Tibial artery (tissue), 4 donors: Measurements from ENCODE around the gene FPR1.
A peak's percentile ranks its signal among the peaks of the same experiment; 100 is the strongest.

Experiments used
- DNase-seq, 2 donors: peaks; one replicate each; pipeline ENCODE4 v3.0.0-alpha.2; 2019
- H3K27ac ChIP-seq, 2 donors: fragments of 200-600 bp; sonication (generic) in 1 of 2; 1 replicate in 1 of 2; 2 replicates in 1 of 2; pipeline ENCODE4 v1.5.1; 2018 to 2019; ENCODE audit warnings: mild to moderate bottlenecking in 1 of 2
- H3K27me3 ChIP-seq, 2 donors: fragments of 200-600 bp; sonication (generic) in 1 of 2; one replicate each; pipeline versions ENCODE4 v1.5.1 to v1.6.0; 2016 to 2019
- H3K36me3 ChIP-seq, 3 donors: fragments of 200-600 bp; sonication (generic) in 2 of 3; one replicate each; pipeline ENCODE4 v1.5.1; 2016 to 2019; ENCODE audit warnings: mild to moderate bottlenecking in 2 of 3
- H3K4me1 ChIP-seq, 4 donors: fragments of 200-600 bp; sonication (generic) in 2 of 4; 1 replicate in 3 of 4; 2 replicates in 1 of 4; pipeline ENCODE4 v1.5.1; 2016 to 2019
- H3K4me3 ChIP-seq, 2 donors: fragments of 200-600 bp; sonication (generic) in 1 of 2; 1 replicate in 1 of 2; 2 replicates in 1 of 2; pipeline ENCODE4 v1.5.1; 2018 to 2019; ENCODE audit warnings: mild to moderate bottlenecking in 2 of 2
- H3K9me3 ChIP-seq, 3 donors: fragments of 200-600 bp; sonication (generic) in 1 of 3; one replicate each; pipeline ENCODE4 v1.5.1; 2016 to 2019
- intact Hi-C: fragments of 100-400 bp; cut with DNase I; formaldehyde crosslinking; loops from one replicate; pipeline ENCODE4 v1.15.0; 2023; ENCODE audit warnings: low total_unique reads
- TF ChIP-seq, protein P1 (sequence below), 2 experiments: fragments of 200-600 bp in 1 of 2; fragments of 450-650 bp in 1 of 2; IDR thresholded peaks; one replicate each; pipeline ENCODE4 v1.5.1; 2017 to 2019; ENCODE audit warnings: antibody characterized with exemption in 2 of 2, mild to moderate bottlenecking in 1 of 2, moderate library complexity in 1 of 2

The FPR1 gene

DNA sequence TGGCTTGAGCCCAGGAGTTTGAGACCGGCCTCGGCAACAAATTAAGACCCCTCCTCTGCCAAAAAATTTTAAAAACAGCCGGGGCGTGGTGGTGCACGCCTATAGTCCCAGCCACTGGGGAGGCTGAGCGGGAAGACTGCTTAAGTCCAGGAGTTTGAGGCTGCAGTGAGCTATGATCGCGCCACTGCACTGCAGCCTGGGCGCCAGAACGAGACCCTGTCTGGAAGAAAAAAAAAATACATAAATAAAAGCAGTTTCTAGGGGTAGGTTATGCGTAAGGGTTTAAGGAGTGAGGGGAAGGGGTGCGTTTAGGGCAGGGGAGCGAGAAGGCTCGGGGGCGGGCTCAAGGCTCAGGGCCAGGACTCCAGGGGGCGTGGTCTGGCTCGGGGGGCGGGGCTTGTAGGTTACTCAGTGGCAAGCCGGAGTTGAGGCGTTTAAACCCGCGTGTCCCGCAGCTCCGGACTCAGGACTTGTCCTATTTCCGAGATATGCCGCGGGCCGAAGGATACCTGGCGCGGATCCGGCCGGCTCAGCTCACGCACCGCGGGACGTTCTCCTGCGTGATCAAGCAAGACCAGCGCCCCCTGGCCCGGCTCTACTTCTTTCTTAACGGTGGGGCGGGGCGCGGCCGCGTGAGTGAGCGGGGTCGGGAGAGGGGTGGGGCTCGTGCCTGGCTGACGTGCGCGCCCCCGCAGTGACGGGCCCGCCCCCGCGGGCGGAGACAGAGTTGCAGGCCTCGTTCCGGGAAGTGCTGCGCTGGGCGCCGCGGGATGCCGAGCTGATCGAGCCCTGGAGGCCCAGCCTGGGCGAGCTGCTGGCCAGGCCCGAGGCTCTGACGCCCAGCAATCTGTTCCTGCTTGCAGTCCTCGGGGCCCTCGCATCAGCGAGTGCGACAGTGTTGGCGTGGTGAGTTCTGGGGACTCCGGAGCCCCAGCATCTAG is 47.8 kb downstream of the FPR1 start:
- intact Hi-C loops = no loop called here
- peaks cover 0 to 37% (median 26%) of the 10 kb centered on the region in 4 donors for H3K4me1 ChIP-seq
- H3K27me3 ChIP-seq = no peaks in the 10 kb centered on the region
- peak overlapping the region; percentile 92 to 97 for H3K27ac ChIP-seq
- TF ChIP-seq, protein P1, sequence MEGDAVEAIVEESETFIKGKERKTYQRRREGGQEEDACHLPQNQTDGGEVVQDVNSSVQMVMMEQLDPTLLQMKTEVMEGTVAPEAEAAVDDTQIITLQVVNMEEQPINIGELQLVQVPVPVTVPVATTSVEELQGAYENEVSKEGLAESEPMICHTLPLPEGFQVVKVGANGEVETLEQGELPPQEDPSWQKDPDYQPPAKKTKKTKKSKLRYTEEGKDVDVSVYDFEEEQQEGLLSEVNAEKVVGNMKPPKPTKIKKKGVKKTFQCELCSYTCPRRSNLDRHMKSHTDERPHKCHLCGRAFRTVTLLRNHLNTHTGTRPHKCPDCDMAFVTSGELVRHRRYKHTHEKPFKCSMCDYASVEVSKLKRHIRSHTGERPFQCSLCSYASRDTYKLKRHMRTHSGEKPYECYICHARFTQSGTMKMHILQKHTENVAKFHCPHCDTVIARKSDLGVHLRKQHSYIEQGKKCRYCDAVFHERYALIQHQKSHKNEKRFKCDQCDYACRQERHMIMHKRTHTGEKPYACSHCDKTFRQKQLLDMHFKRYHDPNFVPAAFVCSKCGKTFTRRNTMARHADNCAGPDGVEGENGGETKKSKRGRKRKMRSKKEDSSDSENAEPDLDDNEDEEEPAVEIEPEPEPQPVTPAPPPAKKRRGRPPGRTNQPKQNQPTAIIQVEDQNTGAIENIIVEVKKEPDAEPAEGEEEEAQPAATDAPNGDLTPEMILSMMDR (IDR thresholded peaks at IDR 0.05) = peak; percentile 33 to 39
- DNase-seq = peak; percentile 98 to 99
- H3K36me3 ChIP-seq = peaks cover 0 to 34% (median 22%) of the 10 kb centered on the region in 3 donors
- peak overlapping the region; percentile 57 to 83 for H3K4me3 ChIP-seq
- H3K9me3 ChIP-seq = no peaks in the 10 kb centered on the region

DNA sequence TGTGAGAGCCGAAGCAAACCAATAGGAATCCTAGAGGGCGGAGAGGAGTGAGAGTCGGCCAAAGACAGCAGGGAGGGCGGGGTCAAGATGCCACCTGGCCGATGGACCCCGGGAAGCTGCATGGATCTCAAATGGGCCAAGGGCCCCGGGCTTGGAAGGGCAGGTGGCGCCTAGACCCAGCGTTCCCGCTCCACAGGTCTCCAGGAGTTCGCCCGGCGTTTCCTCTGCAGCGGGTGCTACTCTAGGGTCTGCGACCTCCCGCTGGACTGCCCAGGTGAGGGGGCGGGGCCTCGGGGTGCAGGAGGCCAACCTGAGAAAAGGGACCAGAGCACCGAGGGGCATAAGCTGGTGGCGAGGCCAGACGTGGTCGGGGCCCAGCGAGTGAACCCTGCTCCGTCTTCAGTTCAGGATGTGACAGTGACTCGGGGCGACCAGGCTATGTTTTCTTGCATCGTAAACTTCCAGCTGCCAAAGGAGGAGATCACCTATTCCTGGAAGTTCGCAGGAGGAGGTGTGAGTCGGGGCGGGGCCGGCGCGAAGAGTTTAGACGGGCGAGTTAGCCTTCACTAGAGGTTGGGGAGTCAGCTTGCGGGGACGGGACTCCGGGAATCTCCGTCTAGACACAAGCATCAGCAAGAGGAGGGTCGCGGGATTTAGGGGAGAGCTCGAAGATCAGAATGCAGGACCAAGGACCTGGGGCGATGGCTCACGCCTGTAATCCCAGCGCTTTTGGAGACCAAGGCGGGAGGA is 48.7 kb downstream of the FPR1 start:
- Histone ChIP-seq H3K36me3 (peaks cover 6 to 42% (median 30%) of the 10 kb centered on the region in 3 donors), H3K27me3 (no peaks in the 10 kb centered on the region), H3K4me3 (peak overlapping the region; percentile 57 to 83), H3K9me3 (no peaks in the 10 kb centered on the region), H3K27ac (peak overlapping the region; percentile 92 to 97), H3K4me1 (peaks cover 0 to 37% (median 26%) of the 10 kb centered on the region in 4 donors)
- DNase-seq = peak in 1 of 2 donors; percentile 81
- TF ChIP-seq, protein P1 (IDR thresholded peaks at IDR 0.05) = no peak
- intact Hi-C loops = no loop called here

DNA sequence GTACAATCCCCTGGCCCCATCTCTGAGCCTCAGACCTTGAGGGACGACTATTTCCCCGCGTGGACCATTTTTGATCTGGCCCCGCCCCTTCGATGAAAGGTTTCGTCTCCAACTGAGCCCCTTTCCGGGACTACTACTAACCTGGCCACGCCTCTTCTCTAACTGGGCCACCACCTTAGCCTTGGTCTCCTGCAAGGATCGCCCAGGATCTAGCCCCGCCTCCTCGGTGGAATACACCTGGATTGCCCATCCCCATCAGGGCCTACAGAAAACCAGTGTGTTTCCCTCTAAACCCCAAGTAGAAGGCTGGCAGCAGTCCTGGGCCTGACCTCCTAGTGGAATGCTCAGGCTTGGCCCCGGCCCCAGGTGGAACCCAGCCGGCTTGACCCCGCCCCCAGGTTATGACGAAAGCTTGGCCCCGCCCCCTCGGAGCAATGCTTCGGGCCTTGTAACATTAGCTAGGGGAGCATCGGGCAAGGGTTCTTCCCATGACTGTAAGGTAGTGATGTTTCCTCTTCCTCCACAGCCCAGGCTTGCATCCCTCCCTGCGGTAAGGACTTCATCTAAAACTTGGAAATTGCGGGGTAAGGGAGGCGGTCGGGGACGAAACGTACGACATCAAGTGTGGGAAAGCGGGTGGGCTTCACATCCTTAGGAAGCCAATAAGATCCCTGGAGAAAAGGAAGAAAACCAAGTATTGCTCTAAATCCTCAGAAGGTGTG is 49.4 kb downstream of the FPR1 start:
- peak overlapping the region; percentile 92 to 97 for H3K27ac ChIP-seq

GRCh38 chr19:51701468-51702100 is 50.1 kb downstream of the FPR1 start:
- Histone ChIP-seq H3K27me3 (no peaks in the 10 kb centered on the region), H3K36me3 (peaks cover 6 to 54% (median 39%) of the 10 kb centered on the region in 3 donors), H3K4me1 (peaks cover 0 to 37% (median 26%) of the 10 kb centered on the region in 4 donors), H3K9me3 (no peaks in the 10 kb centered on the region), H3K27ac (peak overlapping the region; percentile 92 to 97), H3K4me3 (no peak overlapping the region)
- TF ChIP-seq, protein P1 (IDR thresholded peaks at IDR 0.05) = no peak
- intact Hi-C loops = no loop called here
- DNase-seq = peak in 1 of 2 donors; percentile 57

More for the DNA sequence above, 49.4 kb downstream of the FPR1 start:
- H3K9me3 ChIP-seq = no peaks in the 10 kb centered on the region
- H3K4me1 ChIP-seq = peaks cover 0 to 37% (median 26%) of the 10 kb centered on the region in 4 donors
- TF ChIP-seq, protein P1 (IDR thresholded peaks at IDR 0.05) = no peak
- H3K27me3 ChIP-seq = no peaks in the 10 kb centered on the region
- intact Hi-C loops = no loop called here
- peak; percentile 85 to 90 for DNase-seq
- no peak overlapping the region for H3K4me3 ChIP-seq
- H3K36me3 ChIP-seq = peaks cover 6 to 50% (median 37%) of the 10 kb centered on the region in 3 donors

GRCh38 chr19:51699170-51699569 is 52.5 kb downstream of the FPR1 start:
- peaks cover 11 to 63% (median 52%) of the 10 kb centered on the region in 3 donors for H3K36me3 ChIP-seq
- intact Hi-C loops = no loop called here
- H3K27ac ChIP-seq = no peak overlapping the region

More at GRCh38 chr19:51699170-51699569, 52.5 kb downstream of the FPR1 start:
- H3K4me1 ChIP-seq = peaks cover 0 to 22% (median 14%) of the 10 kb centered on the region in 4 donors
- no peak for DNase-seq
- TF ChIP-seq, protein P1 (IDR thresholded peaks at IDR 0.05) = no peak
- no peaks in the 10 kb centered on the region for H3K27me3 ChIP-seq
- H3K9me3 ChIP-seq = no peaks in the 10 kb centered on the region
- no peak overlapping the region for H3K4me3 ChIP-seq
